ENCODE results near the gene PRKCE. TPM values are rescaled to one million over a fixed set of nuclear protein-coding genes. Genes with fewer than 3 reads are reported as not detected.

The PRKCE gene
- total and polyA plus RNA-seq, 2 of the 8 experiments (the other 6 are each of a cell fraction or from before 2014, with no cell fraction given) = 0.54 to 2.1 TPM

- TF ChIP-seq RAD21 (IDR thresholded peaks at IDR 0.05 in 1 of 2, conservative IDR thresholded peaks at IDR 0.05 in 1 of 2; ENCODE audit: low read depth in 2 of 2, low read length in 2 of 2) (no peak), HDAC6 (IDR thresholded peaks at IDR 0.05; ENCODE audit: low read depth, low read length) (no peak), PHF8 (conservative IDR thresholded peaks at IDR 0.05; ENCODE audit: low read depth, low read length) (no peak), TAF7 (optimal IDR thresholded peaks at IDR 0.05; ENCODE audit: borderline replicate concordance, low read depth, low read length) (no peak), EGR1 (IDR thresholded peaks at IDR 0.05; ENCODE audit: borderline replicate concordance, low read depth, low read length) (no peak), RFX5 (IDR thresholded peaks at IDR 0.05; ENCODE audit: borderline replicate concordance, low read depth, low read length) (no peak)
Observed at GRCh38 chr2:46003903-46004473, 352.5 kb downstream of the PRKCE start (continued).
